Measurements from ENCODE around the gene ISG15. TPM values are rescaled to one million over a fixed set of nuclear protein-coding genes. Genes with fewer than 3 reads are reported as not detected.
A peak's percentile ranks its signal among the peaks of the same experiment; 100 is the strongest.

ISG15 gene
- polyA plus RNA-seq, 4 donors, result 21.1 to 282 (median 182) TPM

- WGBS, 3 donors, result 60 to 88% (median 63%) methylated on average over 29 to 32 of the region's 32 CpGs
- Histone ChIP-seq H3K27ac (ENCODE audit: low read depth in 1 of 3, low read length in 2 of 3) (no peak overlapping the region), H3K4me1 (ENCODE audit: control insufficient read depth in 3 of 3, insufficient read depth in 2 of 3, low read depth in 1 of 3, low read length in 2 of 3) (no peaks in the 10 kb centered on the region), H3K4me3 (ENCODE audit: low read depth in 1 of 3, low read length in 3 of 3) (no peak overlapping the region), H3K9me3 (ENCODE audit: control insufficient read depth in 2 of 2, insufficient read depth in 1 of 2, low read depth in 1 of 2, low read length in 1 of 2) (no peaks in the 10 kb centered on the region), H3K36me3 (ENCODE audit: control insufficient read depth in 3 of 3, insufficient read depth in 2 of 3, low read depth in 1 of 3, low read length in 3 of 3) (peaks cover 4 to 92% (median 8%) of the 10 kb centered on the region in 3 donors), H3K27me3 (ENCODE audit: control insufficient read depth in 3 of 3, insufficient read depth in 3 of 3, low read length in 3 of 3) (no peaks in the 10 kb centered on the region)
- DNase-seq, result peak in 1 of 2 donors; percentile 45
- no peak for FAIRE-seq
These were observed 37.3 kb downstream of the ISG15 start for GRCh38 chr1:1050577-1051052.

- no peaks in the 10 kb centered on the region for H3K4me1 ChIP-seq (ENCODE audit: control insufficient read depth in 3 of 3, insufficient read depth in 2 of 3, low read depth in 1 of 3, low read length in 2 of 3)
- no peaks in the 10 kb centered on the region for H3K9me3 ChIP-seq (ENCODE audit: control insufficient read depth in 2 of 2, insufficient read depth in 1 of 2, low read depth in 1 of 2, low read length in 1 of 2)
- peaks cover 4 to 91% (median 8%) of the 10 kb centered on the region in 3 donors for H3K36me3 ChIP-seq (ENCODE audit: control insufficient read depth in 3 of 3, insufficient read depth in 2 of 3, low read depth in 1 of 3, low read length in 3 of 3)
- DNase-seq (no peak), FAIRE-seq (no peak)
- H3K27me3 ChIP-seq (ENCODE audit: control insufficient read depth in 3 of 3, insufficient read depth in 3 of 3, low read length in 3 of 3), result no peaks in the 10 kb centered on the region
- WGBS, 3 donors, result 69 to 91% (median 79%) methylated on average over 31 to 46 of the region's 46 CpGs
- no peak overlapping the region for H3K27ac ChIP-seq (ENCODE audit: low read depth in 1 of 3, low read length in 2 of 3)
- no peak overlapping the region for H3K4me3 ChIP-seq (ENCODE audit: low read depth in 1 of 3, low read length in 3 of 3)
These were observed 38.0 kb downstream of the ISG15 start for GRCh38 chr1:1051127-1051810.

DNA sequence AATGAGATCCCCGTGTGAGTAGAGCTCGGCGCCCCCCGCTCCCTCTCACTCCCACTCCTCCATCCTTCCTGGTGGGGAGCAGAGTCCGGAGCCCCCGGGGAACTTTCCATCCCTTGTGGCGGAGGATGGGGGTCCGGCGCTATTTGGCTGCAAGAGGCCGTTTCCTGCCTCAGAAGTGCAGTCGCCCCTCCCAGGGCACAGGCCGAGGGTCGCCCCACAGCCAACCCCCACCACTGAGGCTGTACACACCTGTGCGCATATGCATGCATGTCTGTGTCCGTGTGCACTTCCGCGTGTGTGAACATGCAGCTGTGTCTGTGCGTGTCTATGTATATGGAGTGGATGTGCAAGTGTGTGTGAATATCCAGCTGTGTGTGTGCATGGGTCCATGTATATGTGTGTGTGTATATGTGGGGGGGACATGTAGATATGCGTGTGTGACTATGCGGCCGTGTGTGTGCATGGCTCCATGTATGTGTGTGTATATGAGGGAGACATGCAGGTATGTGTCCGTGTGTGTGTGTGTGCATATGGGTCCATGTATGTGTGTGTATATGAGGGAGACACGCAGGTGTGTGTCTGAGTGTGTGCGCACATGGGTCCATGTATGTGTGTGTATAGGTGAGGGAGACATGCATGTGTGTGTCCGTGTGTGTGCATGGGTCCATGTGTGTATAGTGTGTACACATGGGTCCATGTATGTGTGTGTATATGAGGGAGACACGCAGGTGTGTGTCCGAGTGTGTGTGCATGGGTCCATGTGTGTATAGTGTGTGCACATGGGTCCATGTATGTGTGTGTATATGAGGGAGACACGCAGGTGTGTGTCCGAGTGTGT is 38.9 kb downstream of the ISG15 start:
- Histone ChIP-seq H3K36me3 (ENCODE audit: control insufficient read depth in 3 of 3, insufficient read depth in 2 of 3, low read depth in 1 of 3, low read length in 3 of 3) (peaks cover 4 to 81% (median 5%) of the 10 kb centered on the region in 3 donors), H3K27me3 (ENCODE audit: control insufficient read depth in 3 of 3, insufficient read depth in 3 of 3, low read length in 3 of 3) (peaks cover 0 to 8% (median 0%) of the 10 kb centered on the region in 3 donors), H3K4me3 (ENCODE audit: low read depth in 1 of 3, low read length in 3 of 3) (no peak overlapping the region), H3K27ac (ENCODE audit: low read depth in 1 of 3, low read length in 2 of 3) (no peak overlapping the region), H3K9me3 (ENCODE audit: control insufficient read depth in 2 of 2, insufficient read depth in 1 of 2, low read depth in 1 of 2, low read length in 1 of 2) (no peaks in the 10 kb centered on the region), H3K4me1 (ENCODE audit: control insufficient read depth in 3 of 3, insufficient read depth in 2 of 3, low read depth in 1 of 3, low read length in 2 of 3) (no peaks in the 10 kb centered on the region)
- FAIRE-seq (no peak), DNase-seq (no peak)
- WGBS, 3 donors, result 94 to 95% (median 94%) methylated on average over 29 of the region's 29 CpGs

- no peak for DNase-seq
- Histone ChIP-seq H3K9me3 (ENCODE audit: control insufficient read depth in 2 of 2, insufficient read depth in 1 of 2, low read depth in 1 of 2, low read length in 1 of 2) (no peaks in the 10 kb centered on the region), H3K4me1 (ENCODE audit: control insufficient read depth in 3 of 3, insufficient read depth in 2 of 3, low read depth in 1 of 3, low read length in 2 of 3) (no peaks in the 10 kb centered on the region), H3K27ac (ENCODE audit: low read depth in 1 of 3, low read length in 2 of 3) (no peak overlapping the region), H3K27me3 (ENCODE audit: control insufficient read depth in 3 of 3, insufficient read depth in 3 of 3, low read length in 3 of 3) (peaks cover 0 to 15% (median 0%) of the 10 kb centered on the region in 3 donors), H3K4me3 (ENCODE audit: low read depth in 1 of 3, low read length in 3 of 3) (no peak overlapping the region), H3K36me3 (ENCODE audit: control insufficient read depth in 3 of 3, insufficient read depth in 2 of 3, low read depth in 1 of 3, low read length in 3 of 3) (peaks cover 4 to 74% (median 5%) of the 10 kb centered on the region in 3 donors)
- no peak for FAIRE-seq
- WGBS, 3 donors, result 82 to 92% (median 92%) methylated on average over 15 of the region's 15 CpGs
These were observed 39.7 kb downstream of the ISG15 start for GRCh38 chr1:1053022-1053421.

DNA sequence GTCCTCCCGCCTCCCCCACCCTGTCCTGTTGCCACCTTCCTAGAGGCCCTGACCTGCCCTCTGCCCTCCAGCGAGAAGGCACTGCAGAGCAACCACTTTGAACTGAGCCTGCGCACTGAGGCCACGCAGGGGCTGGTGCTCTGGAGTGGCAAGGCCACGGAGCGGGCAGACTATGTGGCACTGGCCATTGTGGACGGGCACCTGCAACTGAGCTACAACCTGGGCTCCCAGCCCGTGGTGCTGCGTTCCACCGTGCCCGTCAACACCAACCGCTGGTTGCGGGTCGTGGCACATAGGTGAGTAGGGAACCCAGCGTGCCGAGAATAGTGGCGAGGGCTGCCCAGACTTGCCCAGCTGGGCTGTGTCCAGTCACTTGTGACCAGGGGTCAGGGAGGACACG is 40.4 kb downstream of the ISG15 start:
- WGBS, 3 donors, result 95% methylated on average over 18 of the region's 18 CpGs
- Histone ChIP-seq H3K4me3 (ENCODE audit: low read depth in 1 of 3, low read length in 3 of 3) (no peak overlapping the region), H3K4me1 (ENCODE audit: control insufficient read depth in 3 of 3, insufficient read depth in 2 of 3, low read depth in 1 of 3, low read length in 2 of 3) (peaks cover 0 to under 1% (median 0%) of the 10 kb centered on the region in 3 donors), H3K36me3 (ENCODE audit: control insufficient read depth in 3 of 3, insufficient read depth in 2 of 3, low read depth in 1 of 3, low read length in 3 of 3) (peaks cover 4 to 71% (median 5%) of the 10 kb centered on the region in 3 donors), H3K9me3 (ENCODE audit: control insufficient read depth in 2 of 2, insufficient read depth in 1 of 2, low read depth in 1 of 2, low read length in 1 of 2) (no peaks in the 10 kb centered on the region), H3K27ac (ENCODE audit: low read depth in 1 of 3, low read length in 2 of 3) (no peak overlapping the region), H3K27me3 (ENCODE audit: control insufficient read depth in 3 of 3, insufficient read depth in 3 of 3, low read length in 3 of 3) (peaks cover under 1 to 22% (median 2%) of the 10 kb centered on the region in 3 donors)
- FAIRE-seq (no peak), DNase-seq (no peak)

DNA sequence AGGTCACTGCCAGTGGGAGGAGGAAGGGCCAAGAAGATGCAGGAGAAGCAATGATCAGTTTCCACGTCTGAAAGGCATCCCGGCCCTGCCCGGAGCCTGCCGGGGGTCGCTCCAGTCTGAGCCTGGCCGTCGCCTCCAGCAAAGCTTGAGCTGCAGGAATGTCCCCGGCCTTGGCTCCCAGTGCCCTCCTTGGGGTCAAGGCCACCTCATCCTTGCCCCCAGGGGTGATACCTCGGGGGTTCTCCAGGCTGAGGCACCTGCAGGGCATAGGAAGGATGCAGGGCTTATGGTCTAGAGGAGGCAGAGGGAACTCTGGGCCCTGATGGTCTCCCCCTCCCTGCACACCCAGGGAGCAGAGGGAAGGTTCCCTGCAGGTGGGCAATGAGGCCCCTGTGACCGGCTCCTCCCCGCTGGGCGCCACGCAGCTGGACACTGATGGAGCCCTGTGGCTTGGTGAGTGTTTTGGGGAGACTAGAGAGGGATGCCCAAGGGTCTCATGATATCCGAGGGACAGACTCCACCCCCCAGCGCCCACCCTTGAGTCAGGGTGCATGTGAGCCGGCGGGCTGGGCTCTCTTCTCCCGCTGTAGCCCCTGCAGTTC is 40.9 kb downstream of the ISG15 start:
- FAIRE-seq (no peak), DNase-seq (no peak)
- Histone ChIP-seq H3K4me3 (ENCODE audit: low read depth in 1 of 3, low read length in 3 of 3) (no peak overlapping the region), H3K27me3 (ENCODE audit: control insufficient read depth in 3 of 3, insufficient read depth in 3 of 3, low read length in 3 of 3) (peaks cover 3 to 27% (median 7%) of the 10 kb centered on the region in 3 donors), H3K4me1 (ENCODE audit: control insufficient read depth in 3 of 3, insufficient read depth in 2 of 3, low read depth in 1 of 3, low read length in 2 of 3) (peaks cover 0 to 5% (median 2%) of the 10 kb centered on the region in 3 donors), H3K36me3 (ENCODE audit: control insufficient read depth in 3 of 3, insufficient read depth in 2 of 3, low read depth in 1 of 3, low read length in 3 of 3) (peaks cover 4 to 67% (median 5%) of the 10 kb centered on the region in 3 donors), H3K9me3 (ENCODE audit: control insufficient read depth in 2 of 2, insufficient read depth in 1 of 2, low read depth in 1 of 2, low read length in 1 of 2) (no peaks in the 10 kb centered on the region), H3K27ac (ENCODE audit: low read depth in 1 of 3, low read length in 2 of 3) (no peak overlapping the region)
- 93 to 95% (median 93%) methylated on average over 18 of the region's 18 CpGs for WGBS, 3 donors

DNA sequence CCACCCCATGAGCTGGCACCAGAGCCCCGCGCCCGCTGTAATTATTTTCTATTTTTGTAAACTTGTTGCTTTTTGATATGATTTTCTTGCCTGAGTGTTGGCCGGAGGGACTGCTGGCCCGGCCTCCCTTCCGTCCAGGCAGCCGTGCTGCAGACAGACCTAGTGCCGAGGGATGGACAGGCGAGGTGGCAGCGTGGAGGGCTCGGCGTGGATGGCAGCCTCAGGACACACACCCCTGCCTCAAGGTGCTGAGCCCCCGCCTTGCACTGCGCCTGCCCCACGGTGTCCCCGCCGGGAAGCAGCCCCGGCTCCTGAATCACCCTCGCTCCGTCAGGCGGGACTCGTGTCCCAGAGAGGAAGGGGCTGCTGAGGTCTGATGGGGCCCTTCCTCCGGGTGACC is 41.7 kb downstream of the ISG15 start:
- no peak overlapping the region for H3K4me3 ChIP-seq (ENCODE audit: low read depth in 1 of 3, low read length in 3 of 3)

More for the DNA sequence above, 41.7 kb downstream of the ISG15 start:
- FAIRE-seq, result no peak
- no peaks in the 10 kb centered on the region for H3K9me3 ChIP-seq (ENCODE audit: control insufficient read depth in 2 of 2, insufficient read depth in 1 of 2, low read depth in 1 of 2, low read length in 1 of 2)
- peaks cover 3 to 61% (median 4%) of the 10 kb centered on the region in 3 donors for H3K36me3 ChIP-seq (ENCODE audit: control insufficient read depth in 3 of 3, insufficient read depth in 2 of 3, low read depth in 1 of 3, low read length in 3 of 3)
- 88 to 92% (median 91%) methylated on average over 22 to 23 of the region's 23 CpGs for WGBS, 3 donors
- H3K27me3 ChIP-seq (ENCODE audit: control insufficient read depth in 3 of 3, insufficient read depth in 3 of 3, low read length in 3 of 3), result peaks cover 7 to 32% (median 8%) of the 10 kb centered on the region in 3 donors
- peaks cover 0 to 9% (median 2%) of the 10 kb centered on the region in 3 donors for H3K4me1 ChIP-seq (ENCODE audit: control insufficient read depth in 3 of 3, insufficient read depth in 2 of 3, low read depth in 1 of 3, low read length in 2 of 3)
- H3K27ac ChIP-seq (ENCODE audit: low read depth in 1 of 3, low read length in 2 of 3), result no peak overlapping the region
- no peak for DNase-seq

All from small intestine (tissue), 7 donors.